Calu3 (cell line): ENCODE measurements around the gene UXT. TPM values are rescaled to one million over a fixed set of nuclear protein-coding genes. Genes with fewer than 3 reads are reported as not detected.
A peak's percentile ranks its signal among the peaks of the same experiment; 100 is the strongest.

ENCODE experiments used
- BruUV-seq: library from RNA; stranded (reverse); fragments of 400-500 nt; replicated peaks from 2 replicates; lab custom pipeline; 2021; lab: Mats Ljungman, UMichigan
- CTCF ChIA-PET: fragments of 300-600 bp; sonication (Branson Sonifier 250); formaldehyde crosslinking; loops from one replicate; lab custom pipeline; 2022; ENCODE audit warnings: antibody characterized with exemption; lab: Charles Lee
- DNase-seq: peaks from one replicate; pipeline ENCODE4 v3.0.0; 2022
- H3K27ac Mint-ChIP-seq: one replicate; pipeline ENCODE4 v1.8.0; 2022; ENCODE audit warnings: mixed read lengths; ENCODE audit not compliant: unreplicated experiment
- H3K27me3 Mint-ChIP-seq: one replicate; pipeline ENCODE4 v1.8.0; 2022; ENCODE audit warnings: mixed read lengths; ENCODE audit not compliant: unreplicated experiment
- H3K36me3 Mint-ChIP-seq: one replicate; pipeline ENCODE4 v1.8.0; 2022; ENCODE audit warnings: mild to moderate bottlenecking, moderate library complexity, mixed read lengths; ENCODE audit not compliant: insufficient read depth, unreplicated experiment
- H3K4me1 Mint-ChIP-seq: one replicate; pipeline ENCODE4 v1.8.0; 2022; ENCODE audit warnings: mild to moderate bottlenecking, low read depth, mixed read lengths; ENCODE audit not compliant: unreplicated experiment
- H3K4me3 Mint-ChIP-seq: one replicate; pipeline ENCODE4 v1.8.0; 2022; ENCODE audit warnings: mild to moderate bottlenecking, low read depth, moderate library complexity, mixed read lengths; ENCODE audit not compliant: unreplicated experiment
- H3K9me3 Mint-ChIP-seq: one replicate; pipeline ENCODE4 v1.8.0; 2022; ENCODE audit warnings: low read depth, mixed read lengths; ENCODE audit not compliant: unreplicated experiment
- intact Hi-C: fragments of 100-400 bp; cut with micrococcal nuclease; formaldehyde crosslinking; loops from one replicate; pipeline ENCODE4 v1.10.0; 2022; ENCODE audit not compliant: unreplicated experiment
- total RNA-seq: library from RNA; stranded (reverse); gene quantifications from 2 replicates; pipeline ENCODE4 v1.2.3, GENCODE V29; 2022
- TF ChIP-seq, protein P1 (sequence below): fragments of 200-600 bp; IDR thresholded peaks from one replicate; pipeline ENCODE4 v1.8.0; 2022; ENCODE audit warnings: antibody characterized with exemption; ENCODE audit not compliant: unreplicated experiment

Gene UXT
- total RNA-seq, 1 experiment from 2014 or later, result 112 TPM

DNA sequence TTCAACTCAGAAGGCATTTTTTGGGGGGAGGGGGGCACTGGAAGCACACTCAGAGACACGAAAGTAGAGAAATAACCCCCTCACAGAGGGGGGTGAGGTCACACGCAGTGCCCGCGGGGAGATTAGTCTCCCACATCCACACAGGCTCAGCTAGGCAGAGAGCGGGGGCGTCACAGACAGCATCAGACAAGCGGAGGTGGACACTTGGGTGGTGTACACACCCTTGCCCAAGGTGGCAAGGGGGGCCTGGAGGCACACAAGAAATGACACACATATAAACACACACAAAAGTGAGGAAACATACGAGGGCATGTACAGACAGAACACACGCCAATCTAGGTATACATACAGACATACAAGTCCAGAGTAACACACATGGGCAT lies 38.7 kb downstream of the UXT start:
- Mint-ChIP-seq H3K9me3 (no peaks in the 10 kb centered on the region), H3K27ac (no peak overlapping the region), H3K27me3 (peaks cover 70% of the 10 kb centered on the region), H3K4me3 (peak overlapping the region; percentile 26), H3K4me1 (peaks cover 8% of the 10 kb centered on the region), H3K36me3 (peaks cover 19% of the 10 kb centered on the region)
- CTCF ChIA-PET, result no interaction called here
- BruUV-seq, result no TSS peak
- TF ChIP-seq, protein P1, sequence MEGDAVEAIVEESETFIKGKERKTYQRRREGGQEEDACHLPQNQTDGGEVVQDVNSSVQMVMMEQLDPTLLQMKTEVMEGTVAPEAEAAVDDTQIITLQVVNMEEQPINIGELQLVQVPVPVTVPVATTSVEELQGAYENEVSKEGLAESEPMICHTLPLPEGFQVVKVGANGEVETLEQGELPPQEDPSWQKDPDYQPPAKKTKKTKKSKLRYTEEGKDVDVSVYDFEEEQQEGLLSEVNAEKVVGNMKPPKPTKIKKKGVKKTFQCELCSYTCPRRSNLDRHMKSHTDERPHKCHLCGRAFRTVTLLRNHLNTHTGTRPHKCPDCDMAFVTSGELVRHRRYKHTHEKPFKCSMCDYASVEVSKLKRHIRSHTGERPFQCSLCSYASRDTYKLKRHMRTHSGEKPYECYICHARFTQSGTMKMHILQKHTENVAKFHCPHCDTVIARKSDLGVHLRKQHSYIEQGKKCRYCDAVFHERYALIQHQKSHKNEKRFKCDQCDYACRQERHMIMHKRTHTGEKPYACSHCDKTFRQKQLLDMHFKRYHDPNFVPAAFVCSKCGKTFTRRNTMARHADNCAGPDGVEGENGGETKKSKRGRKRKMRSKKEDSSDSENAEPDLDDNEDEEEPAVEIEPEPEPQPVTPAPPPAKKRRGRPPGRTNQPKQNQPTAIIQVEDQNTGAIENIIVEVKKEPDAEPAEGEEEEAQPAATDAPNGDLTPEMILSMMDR, result no peak
- DNase-seq, result no peak
- intact Hi-C loops, result loop anchor here (10.0 kb wide), 1 partner anchor 55 kb away; the partner anchor contains the start of gene ARAF

DNA sequence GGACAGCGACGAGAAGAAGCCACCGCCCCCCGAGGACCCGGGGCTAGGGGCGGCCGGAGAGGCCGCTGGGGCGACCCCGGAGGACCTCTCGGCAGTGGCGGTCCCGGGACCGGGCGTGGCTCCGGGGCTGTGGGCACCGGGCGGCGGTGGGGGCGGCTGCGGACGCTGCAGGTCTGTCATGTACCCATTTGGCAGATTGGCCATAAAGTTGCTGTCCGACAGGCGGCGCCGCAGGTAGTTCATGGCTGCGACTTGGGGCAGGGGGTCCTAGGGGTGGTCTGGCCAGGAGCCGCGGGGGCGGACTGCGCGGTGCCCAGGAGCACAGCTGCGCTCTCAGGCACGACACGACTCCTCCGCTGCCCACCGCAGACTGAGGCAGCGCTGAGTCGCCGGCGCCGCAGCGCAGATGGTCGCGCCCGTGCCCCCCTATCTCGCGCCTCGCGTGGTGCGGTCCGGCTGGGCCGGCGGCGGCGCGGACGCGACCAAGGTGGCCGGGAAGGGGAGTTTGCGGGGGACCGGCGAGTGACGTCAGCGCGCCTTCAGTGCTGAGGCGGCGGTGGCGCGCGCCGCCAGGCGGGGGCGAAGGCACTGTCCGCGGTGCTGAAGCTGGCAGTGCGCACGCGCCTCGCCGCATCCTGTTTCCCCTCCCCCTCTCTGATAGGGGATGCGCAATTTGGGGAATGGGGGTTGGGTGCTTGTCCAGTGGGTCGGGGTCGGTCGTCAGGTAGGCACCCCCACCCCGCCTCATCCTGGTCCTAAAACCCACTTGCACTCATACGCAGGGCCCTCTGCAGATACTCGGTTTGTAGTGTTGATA lies 39.3 kb downstream of the UXT start, which contains the start of gene SYN1:
Gene SYN1 (minus strand): TSS at position 372 of the 817 bp plus-strand sequence. CDS start 129 bp downstream, at position 243.
- intact Hi-C loops, result loop anchor here (10.0 kb wide), 1 partner anchor 55 kb away; the partner anchor contains the start of gene ARAF
- H3K4me1 Mint-ChIP-seq, result peaks cover 8% of the 10 kb centered on the region
- peaks cover 70% of the 10 kb centered on the region for H3K27me3 Mint-ChIP-seq
- peak within 1 kb of the TSS; percentile 26 for H3K4me3 Mint-ChIP-seq
- no peak within 1 kb of the TSS for H3K27ac Mint-ChIP-seq
- BruUV-seq, result no TSS peak
- peak; percentile 77 for DNase-seq
- CTCF ChIA-PET, result no interaction called here
- TF ChIP-seq, protein P1, result no peak
- peaks cover 19% of the 10 kb centered on the region for H3K36me3 Mint-ChIP-seq
- no peaks in the 10 kb centered on the region for H3K9me3 Mint-ChIP-seq

DNA sequence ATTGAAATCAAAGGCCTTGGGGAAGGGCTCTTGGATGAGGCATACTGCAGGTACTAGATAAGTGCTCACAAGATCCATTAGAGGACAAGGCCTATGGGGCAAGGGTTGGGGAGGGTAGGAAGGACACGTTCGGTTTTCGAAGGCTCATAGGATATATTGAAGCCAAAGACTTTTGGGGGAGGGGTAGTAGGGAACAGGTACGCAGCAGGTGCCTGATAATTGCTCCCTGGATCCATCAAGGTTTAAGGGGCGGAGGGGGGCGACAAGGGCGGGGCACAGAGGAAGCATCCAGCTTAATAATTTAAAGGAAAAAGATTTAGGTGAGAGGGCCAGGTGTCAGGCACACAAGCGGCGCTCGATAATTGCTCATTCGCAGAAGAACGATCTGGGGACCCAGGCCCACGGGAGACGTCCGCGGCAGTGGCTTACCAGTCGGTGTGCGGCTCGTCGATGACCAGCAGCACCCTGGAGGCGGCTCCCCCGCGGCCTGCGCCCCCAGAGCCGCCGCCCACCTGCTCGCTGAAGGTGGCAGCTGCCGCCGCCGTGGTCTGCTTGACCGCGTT lies 40.0 kb downstream of the UXT start:
- no peak overlapping the region for H3K4me3 Mint-ChIP-seq
- no TSS peak for BruUV-seq
- CTCF ChIA-PET, result no interaction called here
- H3K4me1 Mint-ChIP-seq, result peaks cover 8% of the 10 kb centered on the region
- no peak overlapping the region for H3K27ac Mint-ChIP-seq
- peaks cover 70% of the 10 kb centered on the region for H3K27me3 Mint-ChIP-seq
- TF ChIP-seq, protein P1, result no peak
- no peak for DNase-seq
- intact Hi-C loops, result no loop called here
- H3K36me3 Mint-ChIP-seq, result peaks cover 19% of the 10 kb centered on the region
- no peaks in the 10 kb centered on the region for H3K9me3 Mint-ChIP-seq

DNA sequence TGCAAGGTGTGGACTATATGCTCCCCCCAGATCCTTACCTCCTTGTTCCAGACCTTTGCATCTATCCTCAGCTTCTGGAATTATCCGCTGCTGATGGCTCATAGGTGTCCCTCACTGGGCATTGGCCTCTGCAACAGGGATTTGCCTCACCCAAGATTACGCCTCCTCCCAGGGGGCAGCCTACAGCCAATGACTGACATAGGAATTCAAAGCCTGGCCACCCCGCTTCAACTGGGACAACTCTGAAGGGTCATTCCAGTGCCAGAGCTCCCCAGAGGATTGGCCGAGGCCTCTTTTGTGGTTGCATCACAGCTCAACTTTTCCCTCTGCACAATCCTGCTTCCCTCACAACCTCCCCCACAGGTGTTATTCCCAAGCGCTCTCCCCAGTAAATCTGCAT lies 44.4 kb downstream of the UXT start:
- no peak for DNase-seq
- no peak overlapping the region for H3K27ac Mint-ChIP-seq
- CTCF ChIA-PET, result no interaction called here
- H3K36me3 Mint-ChIP-seq, result peaks cover 9% of the 10 kb centered on the region
- no TSS peak for BruUV-seq
- TF ChIP-seq, protein P1, result no peak
- intact Hi-C loops, result no loop called here
- H3K9me3 Mint-ChIP-seq, result peaks cover 3% of the 10 kb centered on the region
- no peak overlapping the region for H3K4me3 Mint-ChIP-seq
- H3K27me3 Mint-ChIP-seq, result peaks cover 46% of the 10 kb centered on the region
- H3K4me1 Mint-ChIP-seq, result no peaks in the 10 kb centered on the region
